Putamen (tissue), 1 donor: ENCODE data around the gene SMOC2.

Experiments used
- DNase-seq: peaks from one replicate; pipeline ENCODE4 v3.0.0-alpha.2; 2016; ENCODE audit warnings: low spot score

SMOC2 gene

DNA sequence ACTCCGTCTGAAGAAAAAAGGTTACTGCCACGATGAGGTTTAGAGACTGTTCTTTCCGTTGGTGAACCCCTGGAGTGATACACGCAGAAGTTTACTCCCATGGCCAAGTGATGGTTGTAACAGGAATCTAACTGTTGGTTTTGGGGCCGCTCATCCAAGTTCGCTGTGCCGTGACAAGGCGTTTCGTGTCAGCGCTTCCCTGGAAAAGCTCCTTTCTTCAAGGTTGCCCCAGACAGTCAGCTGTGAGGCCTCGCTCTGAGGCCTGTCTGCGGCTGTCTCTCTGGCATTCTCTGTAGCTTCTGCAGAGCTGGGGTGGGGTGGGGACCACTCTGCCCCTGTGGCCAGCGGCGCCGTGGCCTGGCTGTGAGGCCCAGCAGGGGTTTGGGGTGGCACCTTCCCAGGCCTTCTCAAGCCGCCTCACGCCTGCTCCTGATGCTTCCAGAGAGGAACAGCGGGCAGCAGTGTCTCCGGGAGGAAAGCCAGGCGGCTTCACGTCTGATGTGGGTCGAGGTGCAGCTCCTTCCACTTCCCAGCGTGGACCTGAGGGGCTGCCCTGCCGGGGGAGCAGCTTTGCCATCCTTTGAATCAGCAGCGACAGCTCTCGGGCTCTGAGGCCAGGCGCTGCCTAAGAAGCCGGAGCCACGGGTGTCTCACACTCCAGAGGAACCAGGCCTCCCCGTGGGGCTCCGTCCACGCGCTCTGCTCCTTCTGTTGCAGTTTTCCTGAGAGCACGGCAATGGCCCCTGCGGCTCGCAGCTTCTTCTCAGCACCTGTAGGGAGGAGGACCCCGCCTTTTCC is 76.2 kb downstream of the SMOC2 start:
- no peak for DNase-seq

DNA sequence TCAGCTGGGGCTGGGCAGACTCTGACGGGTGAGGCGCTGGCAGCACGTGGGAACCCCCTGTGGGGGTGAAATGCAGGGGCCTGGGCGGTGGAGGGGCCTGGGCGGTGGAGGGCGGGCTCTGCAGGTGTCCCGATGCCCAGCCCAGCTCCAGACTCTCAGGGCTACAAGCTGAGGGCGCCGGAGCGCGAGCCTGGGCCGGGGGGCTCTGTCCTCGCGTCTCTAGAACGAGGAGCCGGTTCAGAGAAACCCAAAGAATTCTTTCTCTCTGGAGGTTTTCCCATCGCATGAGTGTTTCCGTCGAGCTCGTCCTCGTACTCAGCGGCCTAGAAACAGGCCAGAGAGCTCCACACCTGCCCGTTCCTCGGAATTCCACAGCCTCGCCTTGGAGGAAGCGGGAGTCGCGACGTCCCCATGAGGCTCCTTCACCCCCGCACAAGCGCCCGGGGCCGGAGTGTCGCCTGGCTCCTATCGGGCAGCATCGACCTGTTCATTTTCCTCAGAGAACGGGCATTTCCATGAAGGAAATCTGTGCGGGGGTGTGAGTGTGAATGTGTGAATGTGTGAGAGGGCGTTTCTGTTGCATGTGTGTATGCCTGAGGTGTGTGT is 76.9 kb downstream of the SMOC2 start:
- no peak for DNase-seq

DNA sequence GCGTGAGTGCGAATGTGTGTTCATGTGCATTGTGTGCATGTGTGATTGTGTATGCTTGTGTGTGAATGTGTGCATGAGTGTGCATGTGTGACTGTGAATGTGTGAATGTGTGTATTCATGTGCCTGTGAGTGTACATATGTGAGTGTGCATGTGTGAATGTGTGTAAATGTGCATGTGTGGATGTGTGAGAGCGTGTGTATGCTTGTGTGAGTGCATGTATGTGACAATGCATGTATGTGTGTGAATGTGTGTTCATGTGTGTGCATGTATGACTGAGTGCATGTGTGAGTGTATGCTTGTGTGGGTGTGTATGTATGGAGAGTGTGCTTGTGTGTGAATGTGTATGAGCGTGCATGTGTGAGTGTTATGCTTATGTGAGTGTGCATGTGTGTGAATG is 77.4 kb downstream of the SMOC2 start:
- no peak for DNase-seq

DNA sequence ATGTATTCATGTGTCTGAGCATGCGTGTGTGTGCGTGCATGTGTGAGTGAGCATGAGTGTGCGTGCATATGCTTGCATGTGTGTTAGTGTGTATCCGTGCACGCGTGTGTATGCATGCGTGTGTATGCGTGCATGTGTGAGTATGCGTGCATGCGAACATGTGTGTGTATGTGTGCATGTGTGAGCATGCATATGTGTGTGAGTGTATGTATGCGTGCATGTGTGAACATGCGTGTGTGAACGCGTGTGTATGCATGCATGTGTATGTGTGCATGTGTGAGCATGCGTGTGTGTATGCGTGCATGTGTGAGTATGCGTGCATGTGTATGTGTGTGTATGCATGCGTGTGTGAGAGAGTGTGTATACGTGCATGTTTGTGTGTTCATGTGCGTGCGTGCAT is 77.9 kb downstream of the SMOC2 start:
- DNase-seq = no peak

DNA sequence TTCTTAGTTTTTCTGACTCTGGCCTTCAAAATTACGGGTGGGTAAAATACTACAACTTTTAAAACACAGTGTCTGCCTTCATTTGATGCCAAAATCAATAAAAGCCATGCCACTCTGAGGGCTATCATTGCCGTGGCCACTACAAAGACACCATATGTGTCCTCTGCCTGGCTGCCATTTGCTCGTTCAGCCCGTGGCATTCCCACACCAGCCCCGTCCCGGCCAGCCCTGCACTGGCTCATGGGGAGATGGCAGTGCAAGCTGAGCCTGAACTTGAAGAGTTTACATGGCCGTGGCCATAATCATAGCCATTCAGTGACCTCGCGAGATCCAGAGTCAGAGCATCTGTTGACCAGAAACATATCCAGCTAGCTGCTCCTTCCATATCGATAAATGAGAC is 79.2 kb downstream of the SMOC2 start:
- no peak for DNase-seq

DNA sequence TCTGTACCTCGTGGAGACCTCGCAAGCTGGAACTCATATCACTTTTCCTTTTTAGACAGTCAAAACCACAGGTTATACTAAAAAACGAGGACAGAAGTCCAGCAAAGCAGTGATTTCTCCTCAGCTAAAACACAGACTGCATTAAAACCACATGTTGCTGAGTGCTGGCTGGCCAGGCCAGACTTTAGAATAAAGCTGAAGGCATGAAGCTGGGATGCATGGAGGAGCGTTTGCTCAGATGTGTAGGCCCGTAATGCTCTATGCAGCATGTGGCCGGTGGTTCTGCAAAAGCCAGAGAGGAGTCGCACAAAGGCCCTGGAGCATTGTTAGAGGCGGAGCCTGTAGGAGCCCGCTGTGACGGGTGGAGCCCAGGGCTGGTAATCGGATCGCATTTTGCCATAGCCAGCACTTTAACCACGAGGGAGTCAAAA is 83.6 kb downstream of the SMOC2 start:
- DNase-seq = no peak

DNA sequence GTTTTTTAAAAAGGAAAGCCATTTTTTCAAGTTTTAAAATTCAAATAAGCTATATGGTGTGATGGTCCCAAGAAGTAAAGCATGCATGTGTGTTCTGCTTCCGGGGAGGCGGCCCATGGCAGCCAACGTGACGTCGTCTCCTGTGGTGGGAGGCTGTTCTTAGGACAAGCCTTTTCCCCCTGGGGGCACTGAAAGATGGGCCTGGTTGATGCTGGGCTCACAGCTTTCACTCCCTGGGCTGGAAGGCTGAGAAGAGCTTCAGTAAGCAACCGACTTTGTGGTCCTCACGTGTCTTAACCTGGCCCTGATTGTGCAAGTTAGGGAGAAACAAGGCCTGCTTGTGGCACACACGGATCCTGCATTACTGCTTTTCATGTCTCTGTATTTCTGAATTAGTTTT is 84.1 kb downstream of the SMOC2 start:
- DNase-seq = no peak

DNA sequence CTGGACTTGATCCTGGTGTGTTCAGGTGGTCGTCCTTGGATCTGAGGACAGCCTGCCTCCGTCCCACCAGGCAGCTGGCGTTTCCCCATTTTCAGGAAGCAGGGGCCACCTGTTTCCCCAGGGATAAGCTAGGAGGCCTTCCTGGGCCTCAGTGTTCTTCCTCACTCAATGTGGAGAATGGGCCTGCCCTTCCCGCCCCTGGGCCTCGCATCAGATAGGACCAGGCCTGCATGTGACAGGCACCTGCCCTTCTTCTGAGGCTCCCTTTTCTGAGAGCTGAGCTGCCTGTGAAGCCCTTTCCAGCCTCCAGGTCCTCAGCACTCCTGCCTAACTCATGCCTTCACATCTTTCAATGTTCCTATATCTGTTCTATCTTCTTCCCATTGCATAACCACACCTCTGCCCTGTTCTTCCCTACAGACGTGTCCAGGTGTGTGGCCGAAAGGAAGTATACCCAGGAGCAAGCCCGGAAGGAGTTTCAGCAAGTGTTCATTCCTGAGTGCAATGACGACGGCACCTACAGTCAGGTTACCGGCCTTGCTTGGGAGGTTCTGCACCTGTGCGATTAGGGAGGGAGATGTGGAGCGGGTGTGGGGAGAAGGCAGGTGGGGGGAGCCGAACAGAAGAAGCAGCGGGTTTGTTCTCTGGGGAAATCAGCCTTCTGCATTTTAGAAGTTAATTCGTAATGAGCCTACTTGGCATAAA is 85.1 kb downstream of the SMOC2 start:
- no peak for DNase-seq

DNA sequence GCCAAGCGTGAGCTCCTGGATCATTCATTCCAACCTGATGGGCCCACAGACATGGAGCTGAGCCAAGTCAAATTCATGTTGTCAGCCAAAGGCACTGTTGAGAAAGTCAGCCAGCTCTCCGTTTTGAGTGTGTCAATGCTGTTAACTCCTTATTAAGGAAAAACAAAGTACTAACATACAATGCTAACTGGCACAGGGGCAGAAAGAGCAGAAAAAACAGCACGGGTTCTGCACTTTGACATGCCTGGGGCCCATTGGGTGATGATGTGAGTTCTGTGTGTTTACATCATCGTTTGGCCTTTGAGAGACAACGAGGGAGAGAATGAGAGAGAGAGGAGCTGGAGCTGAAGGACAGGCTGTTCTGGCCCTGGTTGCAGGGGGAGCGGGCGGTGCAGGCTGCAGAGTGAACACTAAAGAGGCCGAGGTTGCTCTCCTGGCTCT is 85.9 kb downstream of the SMOC2 start:
- DNase-seq = no peak

DNA sequence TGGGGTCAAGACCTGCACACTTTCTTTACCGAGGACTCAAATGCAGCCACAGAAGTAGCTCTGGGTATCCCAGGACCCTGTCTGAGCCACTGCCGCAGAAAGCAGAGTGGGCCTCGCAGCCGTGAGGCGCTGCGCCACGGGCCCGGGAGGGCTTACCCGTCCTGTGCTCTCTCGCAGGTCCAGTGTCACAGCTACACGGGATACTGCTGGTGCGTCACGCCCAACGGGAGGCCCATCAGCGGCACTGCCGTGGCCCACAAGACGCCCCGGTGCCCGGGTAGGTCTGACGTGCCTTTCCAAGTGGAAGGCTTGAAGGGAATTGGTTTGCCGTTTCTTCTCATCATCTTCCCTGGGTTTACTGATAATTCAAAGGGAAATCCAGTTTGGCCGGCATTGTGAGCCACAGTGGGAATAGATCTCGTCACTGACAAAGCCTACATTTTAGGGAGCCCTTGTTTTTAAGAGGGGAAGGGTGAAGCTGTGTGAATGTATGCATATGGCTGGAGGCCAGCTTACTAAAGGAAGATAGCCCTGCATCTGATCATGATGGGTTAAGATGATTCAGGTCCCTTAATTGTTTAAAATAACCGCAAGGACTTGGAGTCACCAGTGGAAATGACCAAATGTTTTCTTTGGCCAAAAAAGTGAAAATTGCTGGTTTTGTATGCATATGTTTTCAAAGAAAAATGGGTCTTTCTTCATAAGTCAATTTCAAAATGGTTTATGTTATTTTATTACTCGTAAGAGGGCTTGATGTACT is 86.6 kb downstream of the SMOC2 start:
- DNase-seq = no peak

DNA sequence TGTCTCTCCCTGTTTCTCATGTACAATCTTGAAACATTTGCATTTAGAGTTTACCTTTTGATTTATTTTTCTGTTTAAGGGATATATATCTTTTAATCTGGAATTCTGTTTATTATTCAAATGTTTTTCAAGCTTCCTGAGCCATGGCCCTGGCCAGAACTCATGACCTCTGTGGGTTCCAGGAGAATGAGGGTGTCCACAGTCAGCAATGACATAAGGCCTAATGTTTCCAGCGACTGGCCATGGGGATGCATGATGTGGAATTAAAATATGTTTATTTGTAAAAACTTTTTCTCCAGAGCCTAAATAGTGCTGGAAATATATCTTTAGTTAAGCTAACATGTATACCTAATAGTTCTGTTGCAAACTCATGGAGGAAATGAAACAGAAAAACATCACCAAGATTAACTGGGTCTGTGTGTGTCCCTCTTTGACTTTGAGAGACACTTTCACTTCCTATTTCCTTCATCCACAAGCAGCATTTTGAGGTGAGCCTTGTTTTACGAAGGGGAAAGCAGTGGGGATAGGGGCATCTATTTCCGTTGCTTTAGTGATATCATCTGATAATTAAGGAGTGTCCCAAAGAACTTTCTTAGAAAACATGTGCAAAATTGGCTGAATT is 87.6 kb downstream of the SMOC2 start:
- no peak for DNase-seq

DNA sequence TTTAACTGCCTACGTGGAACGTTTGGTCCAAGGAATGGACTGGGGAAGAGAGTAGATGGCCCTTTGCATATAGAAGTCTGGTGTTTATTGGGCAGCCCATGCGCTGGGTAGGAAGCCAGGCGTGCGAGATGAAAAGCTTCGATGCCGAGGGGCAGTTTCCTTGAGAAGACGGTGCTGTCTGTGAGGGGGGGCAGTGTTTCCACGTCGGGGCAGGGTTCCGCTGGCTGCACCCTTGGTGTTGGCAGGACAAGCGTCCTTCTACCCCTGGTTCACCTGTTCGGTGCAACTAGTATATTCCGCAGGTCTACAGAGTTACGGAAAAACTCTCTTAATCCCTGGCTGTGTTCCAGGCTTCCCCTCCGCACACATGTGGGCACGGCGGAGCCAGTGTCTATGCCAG is 88.2 kb downstream of the SMOC2 start:
- no peak for DNase-seq

DNA sequence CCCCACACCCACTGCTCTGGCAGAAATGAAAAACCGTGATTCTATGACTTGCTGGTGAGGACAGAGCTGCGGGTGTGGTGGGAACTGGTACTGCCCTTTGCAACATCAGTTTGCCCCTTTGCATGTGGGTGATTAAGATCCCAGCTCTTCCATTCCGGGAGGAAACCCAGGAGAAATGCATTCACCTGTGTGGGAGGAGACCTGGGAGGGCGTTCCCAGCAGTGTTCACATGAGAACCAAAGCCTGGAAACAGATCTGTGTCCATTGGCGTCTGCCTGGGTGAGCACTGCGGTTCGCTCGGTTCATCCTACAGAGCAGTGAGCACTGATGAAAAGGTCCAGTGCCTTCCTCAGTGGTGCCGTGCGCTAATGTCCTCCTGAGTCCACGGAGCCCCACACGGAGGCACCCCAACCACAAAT is 89.7 kb downstream of the SMOC2 start:
- DNase-seq = no peak

DNA sequence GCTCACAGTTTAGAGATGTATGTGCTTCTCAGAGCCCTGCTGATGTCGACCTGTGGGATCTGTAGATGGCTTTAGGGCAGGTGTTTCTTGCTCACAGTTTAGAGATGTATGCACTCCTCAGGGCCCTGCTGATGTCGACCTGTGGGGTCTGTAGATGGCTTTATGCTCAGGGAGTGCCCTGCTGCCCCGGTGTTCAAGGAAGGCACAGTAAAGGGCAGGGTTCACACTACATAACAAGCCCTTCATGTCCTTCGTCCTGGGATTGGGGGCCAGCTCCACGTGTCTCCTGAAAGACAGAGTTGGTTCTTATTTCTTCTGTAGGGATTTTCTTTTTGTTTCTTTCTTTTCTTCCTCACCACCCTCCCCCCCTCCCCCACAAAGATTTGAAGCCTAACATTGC is 91.1 kb downstream of the SMOC2 start:
- DNase-seq = no peak

DNA sequence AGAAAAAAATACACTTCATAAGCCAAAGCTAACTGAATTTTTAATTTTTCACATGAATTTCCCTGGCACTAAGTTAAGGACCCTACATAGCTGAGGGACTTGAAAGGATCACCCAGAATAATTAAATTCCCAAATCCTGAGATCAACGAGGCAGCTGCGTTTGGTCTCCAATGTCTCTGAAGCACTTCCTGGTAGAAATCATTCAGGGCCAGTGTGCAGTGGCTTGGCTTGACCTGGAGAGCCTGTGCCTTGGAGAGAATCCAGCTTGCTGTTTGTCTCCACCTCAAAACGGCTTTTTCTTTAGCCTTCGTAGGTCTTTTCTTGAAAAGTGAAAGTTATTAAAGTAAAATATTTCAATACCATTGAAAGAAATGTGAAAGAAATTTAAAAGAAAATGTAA is 92.4 kb downstream of the SMOC2 start:
- DNase-seq = no peak

DNA sequence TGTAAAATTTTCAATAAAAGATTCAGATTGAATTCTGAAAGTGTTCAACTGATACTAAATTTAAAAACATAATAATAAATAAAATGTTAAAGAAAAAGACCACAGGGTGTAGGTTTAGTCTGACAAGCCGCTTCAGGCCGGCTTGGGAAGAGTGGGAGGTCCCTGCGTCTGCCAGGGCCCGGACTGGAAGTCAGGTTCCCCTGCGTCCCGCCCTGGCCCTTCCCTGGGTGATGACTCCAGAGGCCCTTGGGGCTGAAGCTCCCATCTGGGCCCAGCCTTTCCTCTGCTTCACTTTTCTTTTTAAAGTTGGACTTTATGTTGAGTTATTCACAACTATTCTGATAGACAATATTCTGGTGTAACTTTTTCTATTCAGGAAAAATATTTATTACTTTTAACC is 93.3 kb downstream of the SMOC2 start:
- DNase-seq = no peak

DNA sequence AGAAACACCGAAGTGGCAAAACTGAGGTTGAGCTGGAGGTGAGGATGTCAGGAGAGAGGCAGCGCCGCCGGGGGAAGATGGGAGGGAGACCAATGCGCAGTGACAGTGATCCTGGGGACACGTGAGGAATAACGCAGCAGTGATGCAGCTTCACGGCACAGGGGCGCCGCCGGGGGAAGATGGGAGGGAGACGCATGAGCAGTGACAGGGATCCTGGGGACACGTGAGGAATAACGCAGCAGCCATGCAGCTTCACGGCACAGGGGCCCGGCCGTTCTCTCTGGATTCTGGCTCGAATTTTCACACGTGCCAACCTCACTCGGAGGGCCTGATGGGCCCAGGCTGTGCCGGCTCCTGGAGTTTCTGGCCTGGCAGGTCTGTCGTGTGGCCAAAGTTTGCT is 94.7 kb downstream of the SMOC2 start:
- peak; percentile 42 for DNase-seq

DNA sequence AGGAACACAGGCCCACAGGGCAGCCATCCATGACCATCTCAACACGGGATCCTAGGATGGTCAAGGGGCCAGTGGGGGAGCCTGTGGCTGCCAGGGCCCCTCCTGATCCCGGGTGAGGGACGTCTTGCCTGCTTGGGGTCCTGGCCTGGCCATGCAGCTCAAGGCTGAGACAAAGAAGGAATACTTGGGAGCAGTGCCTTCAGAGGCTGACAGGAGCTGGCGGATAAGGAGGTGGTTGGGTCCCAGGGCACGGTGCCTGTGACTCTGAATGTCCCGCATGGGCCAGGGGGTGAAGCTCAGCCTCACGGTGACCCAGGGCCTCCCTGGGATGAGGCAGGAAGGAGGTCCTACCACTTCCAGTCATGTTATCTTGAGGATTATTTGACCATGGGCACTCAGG is 95.2 kb downstream of the SMOC2 start:
- no peak for DNase-seq

DNA sequence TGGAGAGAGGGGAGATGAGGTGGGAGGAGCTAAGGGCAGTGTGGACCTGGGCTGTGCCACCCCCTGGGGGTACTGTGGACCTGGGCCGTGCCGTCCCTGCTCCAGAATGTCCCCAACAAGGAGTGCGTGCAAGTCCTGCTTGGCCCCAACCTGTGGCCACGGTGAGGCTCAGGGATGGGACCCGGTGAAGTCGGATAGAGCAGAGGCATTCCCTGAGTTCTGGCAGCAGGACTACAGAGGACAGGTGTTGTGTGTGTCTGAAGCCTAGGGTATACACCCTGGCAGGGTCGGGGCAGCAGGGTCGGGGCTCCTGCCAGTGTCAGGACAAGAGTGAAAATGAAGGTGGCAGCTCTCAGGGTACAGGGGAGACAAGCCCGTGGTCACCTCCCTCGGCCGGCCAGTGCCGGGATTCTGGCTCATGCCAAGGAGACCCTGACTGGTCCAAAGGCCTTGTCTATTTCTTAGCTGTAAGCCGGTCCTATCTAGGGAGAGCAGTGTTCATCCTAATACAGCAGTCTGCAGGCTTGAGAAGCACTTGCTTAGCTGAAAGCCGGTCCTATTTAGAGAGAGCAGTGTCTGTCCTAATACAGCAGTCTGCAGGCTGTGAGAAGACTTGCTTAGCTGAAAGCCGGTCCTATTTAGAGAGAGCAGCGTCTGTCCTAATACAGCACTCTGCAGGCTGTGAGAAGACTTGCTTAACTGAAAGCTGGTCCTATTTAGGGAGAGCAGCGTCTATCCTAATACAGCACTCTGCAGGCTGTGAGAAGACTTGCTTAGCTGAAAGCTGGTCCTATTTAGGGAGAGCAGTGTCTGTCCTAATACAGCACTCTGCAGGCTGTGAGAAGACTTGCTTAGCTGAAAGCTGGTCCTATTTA is 95.9 kb downstream of the SMOC2 start:
- DNase-seq = no peak

DNA sequence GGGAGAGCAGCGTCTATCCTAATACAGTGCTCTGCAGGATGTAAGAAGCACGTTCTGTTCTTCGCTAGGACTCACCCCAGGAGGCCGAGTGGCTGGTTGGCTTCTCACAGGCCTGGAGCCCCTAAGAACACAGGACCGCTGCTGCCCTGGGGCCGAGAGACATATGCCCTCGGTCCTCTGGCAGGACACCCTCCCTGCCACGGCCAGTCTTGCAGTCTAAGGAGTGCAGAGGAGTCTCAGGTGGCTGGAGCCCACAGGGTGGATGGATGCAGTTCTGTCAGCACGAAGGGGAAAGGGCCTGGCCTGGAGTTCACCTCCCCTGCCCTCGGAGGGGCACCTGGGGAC is 96.5 kb downstream of the SMOC2 start:
- no peak for DNase-seq
